Suprapubic skin (tissue), 4 donors: ENCODE measurements around the gene SH2B3. TPM values are rescaled to one million over a fixed set of nuclear protein-coding genes. Genes with fewer than 3 reads are reported as not detected.
"Not testable (repeated sequence)": the region's sequence is repeated elsewhere in the genome, so short reads cannot be mapped to it uniquely, and the experiment has no call there.

ENCODE experiments used
- DNase-seq, 2 donors: peaks; one replicate each; pipeline ENCODE4 v3.0.0-alpha.2; 2019; ENCODE audit warnings: low spot score in 2 of 2
- H3K27ac ChIP-seq: fragments of 200-600 bp; sonication (generic); one replicate; pipeline ENCODE4 v1.5.1; 2019
- H3K27me3 ChIP-seq: fragments of 200-600 bp; sonication (generic); one replicate; pipeline ENCODE4 v1.5.1; 2019
- H3K36me3 ChIP-seq: fragments of 200-600 bp; sonication (generic); one replicate; pipeline ENCODE4 v1.5.1; 2019
- H3K4me1 ChIP-seq: fragments of 200-600 bp; sonication (generic); one replicate; pipeline ENCODE4 v1.5.1; 2019
- H3K4me3 ChIP-seq: fragments of 200-600 bp; sonication (generic); one replicate; pipeline ENCODE4 v1.5.1; 2019; ENCODE audit warnings: mild to moderate bottlenecking
- H3K9me3 ChIP-seq: fragments of 200-600 bp; sonication (generic); one replicate; pipeline ENCODE4 v1.5.1; 2019
- CTCF ChIP-seq, 2 donors: fragments of 200-600 bp in 1 of 2; fragments of 450-650 bp in 1 of 2; sonication (generic) in 1 of 2; IDR thresholded peaks; one replicate each; pipeline ENCODE4 v1.5.1; 2016 to 2019; ENCODE audit warnings: antibody characterized with exemption in 2 of 2, mild to moderate bottlenecking in 1 of 2, moderate library complexity in 1 of 2
- EP300 ChIP-seq: sonication (generic); formaldehyde crosslinking; IDR thresholded peaks from one replicate; pipeline ENCODE4 v1.6.1; 2017; ENCODE audit warnings: antibody characterized with exemption
- POLR2A ChIP-seq, 2 donors: fragments of 450-650 bp; IDR thresholded peaks; one replicate each; pipeline ENCODE4 v1.6.1; 2017; ENCODE audit warnings: antibody characterized with exemption in 2 of 2, mild to moderate bottlenecking in 2 of 2, moderate library complexity in 2 of 2
- POLR2AphosphoS5 ChIP-seq, 3 donors: sonication (generic); formaldehyde crosslinking; IDR thresholded peaks; one replicate each; pipeline ENCODE4 v1.6.1; 2017; ENCODE audit warnings: antibody characterized with exemption in 3 of 3
- WGBS: methylation state at CpG from one replicate; pipeline ENCODE4 v1.1.5; 2018; 5-methylcytosine and 5-hydroxymethylcytosine counted together
- total RNA-seq, 4 donors: library from RNA; depleted of rRNA; stranded (reverse); fragments of >200 nt; gene quantifications; one replicate each; pipeline ENCODE4 v1.1.0, GENCODE V29; 2016

SH2B3 gene
- total RNA-seq, 4 donors from 2014 or later, result 3.4 to 7.1 (median 4.2) TPM

GRCh38 chr12:111367661-111368221 is 38.0 kb upstream of the SH2B3 start:
- Histone ChIP-seq H3K36me3 (peaks cover 25% of the 10 kb centered on the region), H3K27ac (no peak overlapping the region), H3K4me1 (peaks cover 24% of the 10 kb centered on the region), H3K27me3 (no peaks in the 10 kb centered on the region), H3K4me3 (peak overlapping the region; percentile 89), H3K9me3 (no peaks in the 10 kb centered on the region)
- WGBS, result 51% methylated on average over 7 of the region's 7 CpGs
- TF ChIP-seq EP300 (no peak), CTCF (IDR thresholded peaks at IDR 0.05) (no peak), POLR2AphosphoS5 (IDR thresholded peaks at IDR 0.05) (no peak), POLR2A (IDR thresholded peaks at IDR 0.05) (no peak)
- no peak for DNase-seq

GRCh38 chr12:111368291-111368787 is 37.4 kb upstream of the SH2B3 start:
- TF ChIP-seq CTCF (IDR thresholded peaks at IDR 0.05) (no peak), POLR2A (IDR thresholded peaks at IDR 0.05) (no peak), EP300 (no peak), POLR2AphosphoS5 (IDR thresholded peaks at IDR 0.05) (no peak)
- H3K9me3 ChIP-seq, result no peaks in the 10 kb centered on the region
- H3K36me3 ChIP-seq, result peaks cover 19% of the 10 kb centered on the region
- H3K4me3 ChIP-seq, result peak overlapping the region; percentile 89
- H3K27ac ChIP-seq, result peak overlapping the region; percentile 52
- DNase-seq, result no peak
- H3K27me3 ChIP-seq, result no peaks in the 10 kb centered on the region
- peaks cover 24% of the 10 kb centered on the region for H3K4me1 ChIP-seq
- WGBS, result 4% methylated on average over 5 of the region's 18 CpGs

- Histone ChIP-seq H3K4me1 (peaks cover 24% of the 10 kb centered on the region), H3K27me3 (no peaks in the 10 kb centered on the region), H3K36me3 (peaks cover 13% of the 10 kb centered on the region), H3K27ac (peak within 1 kb of the TSS; percentile 52), H3K9me3 (no peaks in the 10 kb centered on the region), H3K4me3 (peak within 1 kb of the TSS; percentile 89)
- TF ChIP-seq EP300, result no peak
- TF ChIP-seq CTCF (IDR thresholded peaks at IDR 0.05), result no peak
- peak in 1 of 3 donors; percentile 35 for TF ChIP-seq POLR2AphosphoS5 (IDR thresholded peaks at IDR 0.05)
- peak in 1 of 2 donors; percentile 34 for TF ChIP-seq POLR2A (IDR thresholded peaks at IDR 0.05)
- peak; percentile 95 to 97 for DNase-seq
- WGBS, result under 1% methylated on average over 8 of the region's 72 CpGs
These were observed 36.8 kb upstream of the SH2B3 start, which contains the start of gene PHETA1 for GRCh38 chr12:111368788-111369495. Gene PHETA1, minus strand, starts transcription at chr12:111369095. Its CDS starts 5,668 bp downstream, at chr12:111363427.

- 51% methylated on average over 13 of the region's 13 CpGs for WGBS
- TF ChIP-seq CTCF (IDR thresholded peaks at IDR 0.05) (no peak), POLR2A (IDR thresholded peaks at IDR 0.05) (no peak), EP300 (no peak), POLR2AphosphoS5 (IDR thresholded peaks at IDR 0.05) (no peak)
- Histone ChIP-seq H3K27me3 (no peaks in the 10 kb centered on the region), H3K27ac (no peak overlapping the region), H3K4me3 (peak overlapping the region; percentile 89), H3K9me3 (no peaks in the 10 kb centered on the region), H3K4me1 (peaks cover 24% of the 10 kb centered on the region), H3K36me3 (peaks cover 12% of the 10 kb centered on the region)
- DNase-seq, result no peak
These were observed 36.1 kb upstream of the SH2B3 start for GRCh38 chr12:111369496-111370220.

- H3K36me3 ChIP-seq, H3K4me3 ChIP-seq, H3K9me3 ChIP-seq, DNase-seq, H3K27me3 ChIP-seq, H3K27ac ChIP-seq: not testable (repeated sequence)
- 100% methylated on average over 1 of the region's 1 CpG for WGBS
- H3K4me1 ChIP-seq, result peaks cover 10% of the 10 kb centered on the region
These were observed 32.5 kb upstream of the SH2B3 start for GRCh38 chr12:111373231-111373630.
